Loucy (cell line): ENCODE results near the gene GPR152.

Experiments
- EZH2phosphoT487 ChIP-seq: fragments of 200-600 bp; IDR thresholded peaks from 2 replicates; pipeline ENCODE4 v1.6.1; 2018; ENCODE audit warnings: antibody characterized with exemption, mild to moderate bottlenecking, moderate library complexity, borderline replicate concordance
- TF ChIP-seq, protein P1 (sequence below): fragments of 200-600 bp; sonication (generic); conservative IDR thresholded peaks from 2 replicates; pipeline ENCODE4 v1.5.1; 2014; ENCODE audit warnings: mild to moderate bottlenecking, antibody characterized with exemption, low read length

GRCh38 chr11:67404515-67405195 is 47.9 kb downstream of the GPR152 start:
- TF ChIP-seq, protein P1, sequence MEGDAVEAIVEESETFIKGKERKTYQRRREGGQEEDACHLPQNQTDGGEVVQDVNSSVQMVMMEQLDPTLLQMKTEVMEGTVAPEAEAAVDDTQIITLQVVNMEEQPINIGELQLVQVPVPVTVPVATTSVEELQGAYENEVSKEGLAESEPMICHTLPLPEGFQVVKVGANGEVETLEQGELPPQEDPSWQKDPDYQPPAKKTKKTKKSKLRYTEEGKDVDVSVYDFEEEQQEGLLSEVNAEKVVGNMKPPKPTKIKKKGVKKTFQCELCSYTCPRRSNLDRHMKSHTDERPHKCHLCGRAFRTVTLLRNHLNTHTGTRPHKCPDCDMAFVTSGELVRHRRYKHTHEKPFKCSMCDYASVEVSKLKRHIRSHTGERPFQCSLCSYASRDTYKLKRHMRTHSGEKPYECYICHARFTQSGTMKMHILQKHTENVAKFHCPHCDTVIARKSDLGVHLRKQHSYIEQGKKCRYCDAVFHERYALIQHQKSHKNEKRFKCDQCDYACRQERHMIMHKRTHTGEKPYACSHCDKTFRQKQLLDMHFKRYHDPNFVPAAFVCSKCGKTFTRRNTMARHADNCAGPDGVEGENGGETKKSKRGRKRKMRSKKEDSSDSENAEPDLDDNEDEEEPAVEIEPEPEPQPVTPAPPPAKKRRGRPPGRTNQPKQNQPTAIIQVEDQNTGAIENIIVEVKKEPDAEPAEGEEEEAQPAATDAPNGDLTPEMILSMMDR: no peak
- TF ChIP-seq EZH2phosphoT487: no peak
